Natural killer cell (primary cell): ENCODE results near the gene KRT23. TPM values are rescaled to one million over a fixed set of nuclear protein-coding genes. Genes with fewer than 3 reads are reported as not detected.

ENCODE experiments used
- ATAC-seq, 3 donors: fragments of 150-1000 bp in 2 of 3; fragments of 200-7000 bp in 1 of 3; cut with Tn5 transposase; 1 replicate in 1 of 3; 2 replicates in 2 of 3; pipeline ENCODE4 v1.10.0; 2021; ENCODE audit warnings: mild to moderate bottlenecking in 2 of 3, moderate library complexity in 2 of 3
- DNase-seq, 2 donors: peaks; one replicate each; pipeline versions ENCODE4 v3.0.0 to v3.0.0-alpha.2; 2013 to 2021; ENCODE audit warnings: mixed read lengths in 1 of 2
- H3K27ac ChIP-seq: one replicate; pipeline ENCODE4 v1.5.1; 2013; ENCODE audit warnings: mild to moderate bottlenecking, low read length
- H3K27me3 ChIP-seq: one replicate; pipeline ENCODE4 v1.6.1; 2013; ENCODE audit warnings: low read length; ENCODE audit not compliant: control insufficient read depth, insufficient read depth
- H3K36me3 ChIP-seq: one replicate; pipeline ENCODE4 v1.6.1; 2013; ENCODE audit warnings: low read length; ENCODE audit not compliant: control insufficient read depth, insufficient read depth
- H3K4me1 ChIP-seq: one replicate; pipeline ENCODE4 v1.6.1; 2013; ENCODE audit warnings: low read length; ENCODE audit not compliant: control insufficient read depth, insufficient read depth
- H3K4me3 ChIP-seq: one replicate; pipeline ENCODE4 v1.5.1; 2013; ENCODE audit warnings: low read length
- H3K9me3 ChIP-seq: one replicate; pipeline ENCODE4 v1.6.1; 2013; ENCODE audit warnings: low read length; ENCODE audit not compliant: control insufficient read depth, insufficient read depth
- H3K27ac Mint-ChIP-seq, 2 donors: one replicate each; pipeline ENCODE4 v1.8.0; 2022; ENCODE audit warnings: mild to moderate bottlenecking in 2 of 2, mixed read lengths in 2 of 2, moderate library complexity in 1 of 2
- H3K27me3 Mint-ChIP-seq, 2 donors: one replicate each; pipeline ENCODE4 v1.8.0; 2022; ENCODE audit warnings: low read depth in 2 of 2, mixed read lengths in 2 of 2
- H3K36me3 Mint-ChIP-seq: one replicate; pipeline ENCODE4 v1.8.0; 2022; ENCODE audit warnings: mixed read lengths
- H3K4me1 Mint-ChIP-seq, 2 donors: one replicate each; pipeline ENCODE4 v1.8.0; 2022; ENCODE audit warnings: mixed read lengths in 2 of 2
- H3K4me3 Mint-ChIP-seq: one replicate; pipeline ENCODE4 v1.8.0; 2022; ENCODE audit warnings: mild to moderate bottlenecking, moderate library complexity, mixed read lengths
- H3K9me3 Mint-ChIP-seq, 2 donors: one replicate each; pipeline ENCODE4 v1.8.0; 2022; ENCODE audit warnings: mixed read lengths in 2 of 2
- CTCF ChIP-seq: fragments of 200-600 bp; IDR thresholded peaks from one replicate; pipeline ENCODE4 v1.8.0; 2022; ENCODE audit warnings: antibody characterized with exemption
- WGBS: methylation state at CpG from one replicate; pipeline ENCODE4 v1.1.7; 2013; ENCODE audit warnings: missing lambda C conversion rate; ENCODE audit not compliant: insufficient coverage; 5-methylcytosine and 5-hydroxymethylcytosine counted together
- intact Hi-C: fragments of 100-400 bp; cut with micrococcal nuclease; formaldehyde crosslinking; loops from one replicate; pipeline ENCODE4 v1.14.2; 2022
- total RNA-seq, 4 donors: library from RNA; stranded (reverse); fragments of 120-200 nt in 1 of 4; gene quantifications; one replicate each; pipeline versions ENCODE4 v1.2.3 to v1.2.4, GENCODE V29; 2013 to 2022

The KRT23 gene
- total RNA-seq, 3 donors from 2014 or later (not counting 1 experiment from before 2014, with no cell fraction given) = 0.83 TPM; not detected in 2

GRCh38 chr17:40962059-40962561, 24.7 kb upstream of the KRT23 start:
- H3K36me3 Mint-ChIP-seq = no peaks in the 10 kb centered on the region
- no peaks in the 10 kb centered on the region for H3K9me3 Mint-ChIP-seq
- no peak for TF ChIP-seq CTCF
- Histone ChIP-seq H3K27ac (no peak overlapping the region), H3K36me3 (no peaks in the 10 kb centered on the region), H3K9me3 (no peaks in the 10 kb centered on the region), H3K27me3 (no peaks in the 10 kb centered on the region), H3K4me3 (no peak overlapping the region), H3K4me1 (no peaks in the 10 kb centered on the region)
- H3K27ac Mint-ChIP-seq = no peak overlapping the region
- peaks cover 10 to 22% of the 10 kb centered on the region in 2 donors for H3K27me3 Mint-ChIP-seq
- intact Hi-C loops = no loop called here
- DNase-seq = no peak
- no peaks in the 10 kb centered on the region for H3K4me1 Mint-ChIP-seq
- H3K4me3 Mint-ChIP-seq = no peak overlapping the region
- WGBS = 79% methylated on average over 4 of the region's 4 CpGs
- no peak for ATAC-seq

GRCh38 chr17:40961591-40961990, 24.1 kb upstream of the KRT23 start:
- no peak overlapping the region for H3K4me3 Mint-ChIP-seq
- Histone ChIP-seq H3K27ac (no peak overlapping the region), H3K4me3 (no peak overlapping the region), H3K9me3 (no peaks in the 10 kb centered on the region), H3K27me3 (no peaks in the 10 kb centered on the region), H3K4me1 (no peaks in the 10 kb centered on the region), H3K36me3 (no peaks in the 10 kb centered on the region)
- peaks cover 10 to 25% of the 10 kb centered on the region in 2 donors for H3K27me3 Mint-ChIP-seq
- no peak for ATAC-seq
- no peak for DNase-seq
- H3K9me3 Mint-ChIP-seq = no peaks in the 10 kb centered on the region
- no peak for TF ChIP-seq CTCF
- no peaks in the 10 kb centered on the region for H3K4me1 Mint-ChIP-seq
- H3K27ac Mint-ChIP-seq = no peak overlapping the region
- intact Hi-C loops = no loop called here
- no peaks in the 10 kb centered on the region for H3K36me3 Mint-ChIP-seq
- WGBS = no CpG with 5 or more reads among the region's 1 CpG

GRCh38 chr17:40960144-40960543, 22.7 kb upstream of the KRT23 start:
- H3K27ac ChIP-seq = no peak overlapping the region
- peaks cover 10 to 29% of the 10 kb centered on the region in 2 donors for H3K27me3 Mint-ChIP-seq
- intact Hi-C loops = no loop called here

More at GRCh38 chr17:40960144-40960543, 22.7 kb upstream of the KRT23 start:
- Mint-ChIP-seq H3K9me3 (no peaks in the 10 kb centered on the region), H3K27ac (no peak overlapping the region), H3K4me3 (no peak overlapping the region), H3K4me1 (no peaks in the 10 kb centered on the region), H3K36me3 (no peaks in the 10 kb centered on the region)
- 95% methylated on average over 10 of the region's 10 CpGs for WGBS
- no peak for ATAC-seq
- no peak overlapping the region for H3K4me3 ChIP-seq
- no peaks in the 10 kb centered on the region for H3K36me3 ChIP-seq
- H3K27me3 ChIP-seq = no peaks in the 10 kb centered on the region
- no peaks in the 10 kb centered on the region for H3K9me3 ChIP-seq
- DNase-seq = no peak
- TF ChIP-seq CTCF = no peak
- H3K4me1 ChIP-seq = no peaks in the 10 kb centered on the region
